Chondrocyte (in vitro differentiated cells): ENCODE data around the gene MAPK8IP3. TPM values are rescaled to one million over a fixed set of nuclear protein-coding genes. Genes with fewer than 3 reads are reported as not detected.

Experiments used
- DNase-seq: peaks from one replicate; pipeline ENCODE4 v3.0.0; 2021; ENCODE audit warnings: mixed read lengths, low spot score
- H3K27ac Mint-ChIP-seq: one replicate; pipeline ENCODE4 v1.8.0; 2021; ENCODE audit warnings: mild to moderate bottlenecking, moderate library complexity, mixed read lengths; ENCODE audit not compliant: unreplicated experiment
- H3K27me3 Mint-ChIP-seq: 2 replicates; pipeline ENCODE4 v1.8.0; 2021; ENCODE audit warnings: low read depth, mixed read lengths
- H3K36me3 Mint-ChIP-seq: 2 replicates; pipeline ENCODE4 v1.8.0; 2021; ENCODE audit warnings: low read depth, mixed read lengths
- H3K4me1 Mint-ChIP-seq: 2 replicates; pipeline ENCODE4 v1.8.0; 2021; ENCODE audit warnings: low read depth, mild to moderate bottlenecking, mixed read lengths
- H3K4me3 Mint-ChIP-seq: one replicate; pipeline ENCODE4 v1.8.0; 2021; ENCODE audit warnings: mild to moderate bottlenecking, moderate library complexity, mixed read lengths; ENCODE audit not compliant: unreplicated experiment
- H3K9me3 Mint-ChIP-seq: 2 replicates; pipeline ENCODE4 v1.8.0; 2021; ENCODE audit warnings: low read depth, mixed read lengths
- microRNA-seq: library from miRNA; unstranded; fragments of <30 nt; microRNA quantifications from one replicate; pipeline ENCODE4 v1.2.0, GENCODE V29; 2020; ENCODE audit warnings: borderline number of aligned reads
- total RNA-seq: library from RNA; stranded (reverse); gene quantifications from 3 replicates; pipeline ENCODE4 v1.2.1, GENCODE V29; 2021
- TF ChIP-seq, protein P1 (sequence below): fragments of 200-600 bp; sonication (generic); IDR thresholded peaks from 2 replicates; pipeline ENCODE4 v1.5.0; 2021; ENCODE audit warnings: antibody characterized with exemption, mild to moderate bottlenecking, moderate library complexity

MAPK8IP3 gene
- total RNA-seq, 1 donor from 2014 or later, result 53.8 TPM

DNA sequence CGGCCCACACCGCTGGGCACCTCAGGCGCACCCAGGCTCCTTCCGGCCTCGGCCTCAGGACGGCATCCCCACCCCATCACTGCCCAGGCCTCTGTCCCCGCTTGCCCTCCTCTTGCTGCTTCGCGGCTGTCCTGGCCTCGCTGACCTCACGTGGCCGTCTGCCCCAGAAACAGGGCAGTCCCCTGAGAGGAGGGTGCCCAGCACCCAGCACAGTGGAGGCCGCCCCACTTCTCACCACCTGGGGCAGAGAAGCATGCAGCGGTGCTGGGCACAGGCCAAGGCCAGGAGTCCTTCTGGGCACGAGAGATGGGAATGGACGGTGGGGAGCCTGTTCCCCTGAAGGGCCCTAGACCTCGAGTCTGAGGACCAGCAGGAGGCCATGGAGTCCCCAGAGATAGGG is 111.7 kb downstream of the MAPK8IP3 start:
- no peaks in the 10 kb centered on the region for H3K27me3 Mint-ChIP-seq
- TF ChIP-seq, protein P1, sequence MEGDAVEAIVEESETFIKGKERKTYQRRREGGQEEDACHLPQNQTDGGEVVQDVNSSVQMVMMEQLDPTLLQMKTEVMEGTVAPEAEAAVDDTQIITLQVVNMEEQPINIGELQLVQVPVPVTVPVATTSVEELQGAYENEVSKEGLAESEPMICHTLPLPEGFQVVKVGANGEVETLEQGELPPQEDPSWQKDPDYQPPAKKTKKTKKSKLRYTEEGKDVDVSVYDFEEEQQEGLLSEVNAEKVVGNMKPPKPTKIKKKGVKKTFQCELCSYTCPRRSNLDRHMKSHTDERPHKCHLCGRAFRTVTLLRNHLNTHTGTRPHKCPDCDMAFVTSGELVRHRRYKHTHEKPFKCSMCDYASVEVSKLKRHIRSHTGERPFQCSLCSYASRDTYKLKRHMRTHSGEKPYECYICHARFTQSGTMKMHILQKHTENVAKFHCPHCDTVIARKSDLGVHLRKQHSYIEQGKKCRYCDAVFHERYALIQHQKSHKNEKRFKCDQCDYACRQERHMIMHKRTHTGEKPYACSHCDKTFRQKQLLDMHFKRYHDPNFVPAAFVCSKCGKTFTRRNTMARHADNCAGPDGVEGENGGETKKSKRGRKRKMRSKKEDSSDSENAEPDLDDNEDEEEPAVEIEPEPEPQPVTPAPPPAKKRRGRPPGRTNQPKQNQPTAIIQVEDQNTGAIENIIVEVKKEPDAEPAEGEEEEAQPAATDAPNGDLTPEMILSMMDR, result no peak
- no peak overlapping the region for H3K4me3 Mint-ChIP-seq
- H3K4me1 Mint-ChIP-seq, result peaks cover 7% of the 10 kb centered on the region
- peaks cover 6% of the 10 kb centered on the region for H3K36me3 Mint-ChIP-seq
- H3K9me3 Mint-ChIP-seq, result no peaks in the 10 kb centered on the region
- no peak overlapping the region for H3K27ac Mint-ChIP-seq
- DNase-seq, result no peak

DNA sequence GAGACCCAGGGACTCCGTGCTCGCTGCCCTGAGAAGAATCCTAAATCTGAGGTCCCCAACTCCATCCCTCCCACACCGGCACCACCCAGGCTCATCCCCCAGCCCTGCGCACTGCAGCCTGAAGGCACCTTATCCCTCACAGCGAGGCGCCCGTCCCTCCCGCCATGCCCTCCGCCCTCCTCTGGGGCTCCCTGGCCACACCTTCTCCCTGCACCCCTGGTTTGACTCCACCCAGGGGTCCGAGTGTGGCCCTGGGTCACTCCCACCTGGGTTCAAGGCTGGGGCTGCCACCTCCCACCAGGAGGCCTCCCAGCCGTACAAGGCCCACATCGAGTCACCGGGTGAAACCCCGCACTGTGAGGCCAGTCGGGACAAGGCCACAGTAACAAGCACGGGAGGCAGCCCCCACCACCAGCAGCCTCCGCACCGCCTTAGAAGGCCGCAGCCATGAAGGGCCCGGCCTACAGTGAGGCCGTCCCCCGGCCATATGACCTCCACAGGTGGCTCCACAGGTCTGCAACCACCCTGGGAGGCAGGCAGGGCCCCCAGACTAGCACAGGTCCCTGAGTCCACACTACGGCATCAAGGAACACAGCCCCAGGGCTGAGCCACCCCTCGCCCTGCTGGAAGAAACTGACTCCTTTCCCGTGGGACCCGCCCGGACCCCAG is 112.3 kb downstream of the MAPK8IP3 start:
- Mint-ChIP-seq H3K4me1 (peaks cover under 1% of the 10 kb centered on the region), H3K27me3 (no peaks in the 10 kb centered on the region), H3K9me3 (no peaks in the 10 kb centered on the region), H3K36me3 (peaks cover 6% of the 10 kb centered on the region), H3K27ac (no peak overlapping the region), H3K4me3 (no peak overlapping the region)
- TF ChIP-seq, protein P1, result no peak
- DNase-seq, result peak; percentile 87

DNA sequence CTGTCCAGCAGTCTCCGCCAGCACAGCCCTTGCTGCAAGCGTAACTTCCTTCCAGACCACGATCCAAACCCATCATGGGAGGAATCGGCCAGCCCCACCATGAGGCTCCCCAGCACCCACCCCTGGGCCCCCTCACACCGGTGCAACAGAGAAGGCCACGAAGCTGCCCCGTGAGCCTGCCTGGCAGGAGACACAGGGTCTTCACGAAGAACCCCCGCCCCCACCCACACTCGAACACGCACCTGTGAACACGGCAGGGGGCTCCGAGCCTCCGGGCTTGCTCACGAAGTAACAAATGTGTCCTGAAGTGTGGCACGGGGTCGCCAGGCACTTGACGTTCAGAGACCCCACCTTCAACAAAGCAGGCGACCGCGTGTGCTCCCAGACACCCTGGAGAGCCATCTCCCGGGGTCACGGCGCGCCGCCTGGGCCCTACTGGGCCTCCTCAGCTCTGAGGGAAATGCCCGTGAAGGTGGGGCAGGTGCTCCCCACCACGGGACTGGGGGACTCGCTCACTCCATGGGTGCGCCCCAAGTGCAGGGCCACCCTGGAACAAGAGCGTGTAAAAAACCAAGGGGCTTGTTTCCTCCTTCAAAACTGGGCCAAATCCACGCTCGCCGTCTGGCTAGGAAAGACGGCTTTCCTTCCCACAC is 113.0 kb downstream of the MAPK8IP3 start:
- H3K27ac Mint-ChIP-seq, result no peak overlapping the region
- TF ChIP-seq, protein P1, result no peak
- no peaks in the 10 kb centered on the region for H3K27me3 Mint-ChIP-seq
- H3K9me3 Mint-ChIP-seq, result no peaks in the 10 kb centered on the region
- peaks cover 4% of the 10 kb centered on the region for H3K4me1 Mint-ChIP-seq
- peak; percentile 86 for DNase-seq
- H3K4me3 Mint-ChIP-seq, result no peak overlapping the region
- H3K36me3 Mint-ChIP-seq, result peaks cover 6% of the 10 kb centered on the region

DNA sequence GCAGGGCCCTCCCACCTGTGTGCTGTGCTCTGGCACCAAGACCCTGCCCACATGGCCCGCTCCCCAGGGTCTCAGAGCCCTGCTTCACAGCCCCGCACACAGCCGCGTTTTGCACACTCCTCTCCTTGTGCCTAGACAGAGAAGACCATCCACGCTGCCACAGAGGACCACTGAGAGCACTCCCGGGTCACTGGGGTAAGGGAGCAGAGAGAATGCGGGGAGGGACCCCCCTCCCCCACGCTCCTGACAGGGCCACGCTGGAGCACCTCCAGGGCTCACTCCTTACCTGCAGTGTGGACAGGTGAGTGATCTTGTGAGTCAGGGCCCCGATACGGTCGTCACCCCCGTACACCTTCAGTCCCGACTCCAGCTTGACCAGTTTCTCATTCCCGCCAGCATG is 113.6 kb downstream of the MAPK8IP3 start:
- no peaks in the 10 kb centered on the region for H3K27me3 Mint-ChIP-seq
- H3K4me3 Mint-ChIP-seq, result no peak overlapping the region
- peaks cover 6% of the 10 kb centered on the region for H3K36me3 Mint-ChIP-seq
- TF ChIP-seq, protein P1, result no peak
- H3K9me3 Mint-ChIP-seq, result no peaks in the 10 kb centered on the region
- H3K4me1 Mint-ChIP-seq, result peaks cover 10% of the 10 kb centered on the region
- H3K27ac Mint-ChIP-seq, result no peak overlapping the region
- peak; percentile 74 for DNase-seq

Small RNA genes lying within 50 kb of the gene (microRNA-seq; reads per million reads assigned to microRNA genes)
- gene MIR3177, result 2.8 reads per million

Other genes with a start within 250 kb of the MAPK8IP3 start
- gene CLCN7, start 231.2 kb upstream of the MAPK8IP3 start, total RNA-seq, result 81.7 to 97.0 TPM (median 95.2 TPM) in 3 replicates
- gene PTX4, start 217.3 kb upstream of the MAPK8IP3 start, total RNA-seq, result not detected in 3 replicates
- gene TELO2, start 212.8 kb upstream of the MAPK8IP3 start, total RNA-seq, result 19.3 to 30.9 TPM (median 21.7 TPM) in 3 replicates
- gene TMEM204, start 172.5 kb upstream of the MAPK8IP3 start, total RNA-seq, result 2.9 to 9.7 TPM (median 8.4 TPM) in 3 replicates
- gene IFT140, start 94.1 kb upstream of the MAPK8IP3 start, total RNA-seq, result 15.0 to 23.2 TPM (median 17.8 TPM) in 3 replicates
- gene CRAMP1, start 93.8 kb upstream of the MAPK8IP3 start, total RNA-seq, result 17.8 to 21.2 TPM (median 20.5 TPM) in 3 replicates
- gene JPT2, start 27.9 kb upstream of the MAPK8IP3 start, total RNA-seq, result 59.2 to 65.9 TPM (median 63.0 TPM) in 3 replicates
- 51.0 to 62.9 TPM (median 53.8 TPM) in 3 replicates for gene NME3, start 65.3 kb downstream of the MAPK8IP3 start, total RNA-seq
- gene EME2, start 66.6 kb downstream of the MAPK8IP3 start, total RNA-seq, result 16.9 to 28.4 TPM (median 19.7 TPM) in 3 replicates
- gene MRPS34, start 66.9 kb downstream of the MAPK8IP3 start, total RNA-seq, result 54.5 to 78.7 TPM (median 60.4 TPM) in 3 replicates
- 30.8 to 32.1 TPM (median 31.5 TPM) in 3 replicates for gene SPSB3, start 76.4 kb downstream of the MAPK8IP3 start, total RNA-seq
- 36.5 to 46.0 TPM (median 40.7 TPM) in 3 replicates for gene NUBP2, start 76.8 kb downstream of the MAPK8IP3 start, total RNA-seq
- gene IGFALS, start 87.5 kb downstream of the MAPK8IP3 start, total RNA-seq, result 0.12 to 0.31 TPM in 2 of 3 replicates, not detected in the other
- gene HAGH, start 120.6 kb downstream of the MAPK8IP3 start, total RNA-seq, result 46.5 to 56.7 TPM (median 55.1 TPM) in 3 replicates
- gene FAHD1, start 121.0 kb downstream of the MAPK8IP3 start, total RNA-seq, result 25.8 to 27.1 TPM (median 25.9 TPM) in 3 replicates
- gene MEIOB, start 166.0 kb downstream of the MAPK8IP3 start, total RNA-seq, result 1.1 to 1.3 TPM (median 1.2 TPM) in 3 replicates
- gene HS3ST6, start 212.2 kb downstream of the MAPK8IP3 start, total RNA-seq, result not detected in 3 replicates
- gene MSRB1, start 237.0 kb downstream of the MAPK8IP3 start, total RNA-seq, result 18.3 to 19.1 TPM (median 18.8 TPM) in 3 replicates
- gene RPL3L, start 248.5 kb downstream of the MAPK8IP3 start, total RNA-seq, result not detected in 3 replicates